ENCODE results near the gene AIFM3.

The AIFM3 gene

GRCh38 chr22:21026783-21027692, 60.0 kb downstream of the AIFM3 start:
- no peak for DNase-seq (ENCODE audit: low spot score)

GRCh38 chr22:21028277-21029251, 61.5 kb downstream of the AIFM3 start:
- DNase-seq (ENCODE audit: low spot score), result no peak

- no peak for DNase-seq (ENCODE audit: low spot score)
These were observed 62.5 kb downstream of the AIFM3 start for GRCh38 chr22:21029486-21030025.

- no peak for DNase-seq (ENCODE audit: low spot score)
These were observed 63.0 kb downstream of the AIFM3 start for GRCh38 chr22:21030032-21030431.
